Uterus (tissue), 2 donors: Measurements from ENCODE around the gene ZDHHC8.
"Not testable (repeated sequence)": the region's sequence is repeated elsewhere in the genome, so short reads cannot be mapped to it uniquely, and the experiment has no call there.

Experiments
- POLR2A ChIP-seq, 2 donors: fragments of 450-650 bp; IDR thresholded peaks; one replicate each; pipeline ENCODE4 v1.6.1; 2016; ENCODE audit warnings: antibody characterized with exemption in 2 of 2, mild to moderate bottlenecking in 1 of 2, moderate library complexity in 1 of 2
- TF ChIP-seq, protein P1 (sequence below), 4 experiments: fragments of 200-600 bp in 2 of 4; fragments of 450-650 bp in 2 of 4; sonication (generic) in 2 of 4; IDR thresholded peaks; one replicate each; pipeline ENCODE4 v1.5.1; 2016 to 2019; ENCODE audit warnings: antibody characterized with exemption in 4 of 4, mild to moderate bottlenecking in 2 of 4, moderate library complexity in 1 of 4

DNA sequence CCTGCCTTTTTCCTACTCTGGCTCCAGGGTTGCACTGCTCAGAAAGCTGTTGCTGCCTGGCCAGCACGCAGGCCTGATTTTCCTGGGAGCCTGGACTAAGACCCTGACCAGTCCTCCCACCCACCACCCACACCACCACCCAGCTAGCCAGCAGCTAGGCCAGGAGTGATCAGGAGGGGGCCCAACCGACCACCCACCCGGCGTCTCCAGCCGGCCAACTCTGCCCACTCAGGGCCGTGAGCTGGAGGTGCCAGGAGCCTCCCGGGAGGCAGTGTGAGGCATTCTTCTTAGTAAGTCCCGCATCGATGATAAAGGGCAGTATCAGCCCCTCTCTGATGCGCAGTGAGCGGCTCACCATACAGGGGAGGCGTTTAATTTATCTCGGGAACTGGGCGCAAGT is 27.9 kb downstream of the ZDHHC8 start:
- TF ChIP-seq, protein P1, sequence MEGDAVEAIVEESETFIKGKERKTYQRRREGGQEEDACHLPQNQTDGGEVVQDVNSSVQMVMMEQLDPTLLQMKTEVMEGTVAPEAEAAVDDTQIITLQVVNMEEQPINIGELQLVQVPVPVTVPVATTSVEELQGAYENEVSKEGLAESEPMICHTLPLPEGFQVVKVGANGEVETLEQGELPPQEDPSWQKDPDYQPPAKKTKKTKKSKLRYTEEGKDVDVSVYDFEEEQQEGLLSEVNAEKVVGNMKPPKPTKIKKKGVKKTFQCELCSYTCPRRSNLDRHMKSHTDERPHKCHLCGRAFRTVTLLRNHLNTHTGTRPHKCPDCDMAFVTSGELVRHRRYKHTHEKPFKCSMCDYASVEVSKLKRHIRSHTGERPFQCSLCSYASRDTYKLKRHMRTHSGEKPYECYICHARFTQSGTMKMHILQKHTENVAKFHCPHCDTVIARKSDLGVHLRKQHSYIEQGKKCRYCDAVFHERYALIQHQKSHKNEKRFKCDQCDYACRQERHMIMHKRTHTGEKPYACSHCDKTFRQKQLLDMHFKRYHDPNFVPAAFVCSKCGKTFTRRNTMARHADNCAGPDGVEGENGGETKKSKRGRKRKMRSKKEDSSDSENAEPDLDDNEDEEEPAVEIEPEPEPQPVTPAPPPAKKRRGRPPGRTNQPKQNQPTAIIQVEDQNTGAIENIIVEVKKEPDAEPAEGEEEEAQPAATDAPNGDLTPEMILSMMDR (IDR thresholded peaks at IDR 0.05), result not testable (repeated sequence)
- not testable (repeated sequence) for TF ChIP-seq POLR2A (IDR thresholded peaks at IDR 0.05)
